HFF-Myc (cell line): Measurements from ENCODE around the gene CYP26C1.

ENCODE experiments used
- DNase-seq: peaks from one replicate; pipeline ENCODE4 v3.0.0-alpha.2; 2011; ENCODE audit warnings: low read depth; ENCODE audit errors: extremely low read depth
- H3K4me3 ChIP-seq: replicated peaks from 2 replicates; pipeline ENCODE4 v1.5.1; 2011; ENCODE audit warnings: low read depth, mild to moderate bottlenecking, control low read depth, low read length
- CTCF ChIP-seq: IDR thresholded peaks from 2 replicates; pipeline ENCODE4 v1.5.1; 2012; ENCODE audit warnings: mild to moderate bottlenecking, low read depth, low read length, control low read depth; ENCODE audit errors: missing control alignments

The CYP26C1 gene

GRCh38 chr10:93058139-93058538, 2.5 kb upstream of the CYP26C1 start:
- H3K4me3 ChIP-seq = no peak overlapping the region
- no peak for TF ChIP-seq CTCF
- no peak for DNase-seq

- no peak overlapping the region for H3K4me3 ChIP-seq
- no peak for DNase-seq
- no peak for TF ChIP-seq CTCF
Measured at GRCh38 chr10:93060887-93061593, 442 bp downstream of the CYP26C1 start.

GRCh38 chr10:93061594-93062513, 1.3 kb downstream of the CYP26C1 start:
- DNase-seq = no peak

GRCh38 chr10:93062514-93063143, 2.0 kb downstream of the CYP26C1 start:
- DNase-seq = no peak
- peak overlapping the region; percentile 28 for H3K4me3 ChIP-seq
- TF ChIP-seq CTCF = peak; percentile 73

More at GRCh38 chr10:93061594-93062513, 1.3 kb downstream of the CYP26C1 start:
- TF ChIP-seq CTCF = no peak
- peak overlapping the region; percentile 28 for H3K4me3 ChIP-seq

- TF ChIP-seq CTCF = no peak
- DNase-seq = no peak
- peak overlapping the region; percentile 28 for H3K4me3 ChIP-seq
Measured at GRCh38 chr10:93063144-93063976, 2.8 kb downstream of the CYP26C1 start.
